Nephron (organoid): Measurements from ENCODE around the gene ABCF1.

Experiments used
- H3K27ac Mint-ChIP-seq, 3 experiments: 2 replicates each; pipeline ENCODE4 v1.8.0; 2020; ENCODE audit warnings: mixed read lengths in 3 of 3, mild to moderate bottlenecking in 2 of 3, moderate library complexity in 1 of 3
- H3K27me3 Mint-ChIP-seq: 2 replicates; pipeline ENCODE4 v1.8.0; 2021; ENCODE audit warnings: low read depth, mild to moderate bottlenecking, moderate library complexity, mixed read lengths
- H3K36me3 Mint-ChIP-seq: 2 replicates; pipeline ENCODE4 v1.8.0; 2020; ENCODE audit warnings: low read depth, mixed read lengths
- H3K4me1 Mint-ChIP-seq: 2 replicates; pipeline ENCODE4 v1.8.0; 2020; ENCODE audit warnings: mixed read lengths
- H3K4me3 Mint-ChIP-seq, 3 experiments: 2 replicates each; pipeline ENCODE4 v1.8.0; 2020; ENCODE audit warnings: mild to moderate bottlenecking in 3 of 3, mixed read lengths in 3 of 3, moderate library complexity in 2 of 3
- H3K9me3 Mint-ChIP-seq: 2 replicates; pipeline ENCODE4 v1.8.0; 2020; ENCODE audit warnings: mixed read lengths
- TF ChIP-seq, protein P1 (sequence below), 3 experiments: fragments of 200-600 bp; sonication (generic); IDR thresholded peaks; one replicate each; pipeline ENCODE4 v1.5.0; 2021; ENCODE audit warnings: antibody characterized with exemption in 3 of 3; ENCODE audit not compliant: unreplicated experiment in 3 of 3

The ABCF1 gene

GRCh38 chr6:30564114-30564513 lies 7.1 kb upstream of the ABCF1 start:
- peaks cover 35% of the 10 kb centered on the region for H3K36me3 Mint-ChIP-seq
- no peaks in the 10 kb centered on the region for H3K9me3 Mint-ChIP-seq
- H3K27ac Mint-ChIP-seq, result no peak overlapping the region
- no peaks in the 10 kb centered on the region for H3K27me3 Mint-ChIP-seq
- TF ChIP-seq, protein P1, sequence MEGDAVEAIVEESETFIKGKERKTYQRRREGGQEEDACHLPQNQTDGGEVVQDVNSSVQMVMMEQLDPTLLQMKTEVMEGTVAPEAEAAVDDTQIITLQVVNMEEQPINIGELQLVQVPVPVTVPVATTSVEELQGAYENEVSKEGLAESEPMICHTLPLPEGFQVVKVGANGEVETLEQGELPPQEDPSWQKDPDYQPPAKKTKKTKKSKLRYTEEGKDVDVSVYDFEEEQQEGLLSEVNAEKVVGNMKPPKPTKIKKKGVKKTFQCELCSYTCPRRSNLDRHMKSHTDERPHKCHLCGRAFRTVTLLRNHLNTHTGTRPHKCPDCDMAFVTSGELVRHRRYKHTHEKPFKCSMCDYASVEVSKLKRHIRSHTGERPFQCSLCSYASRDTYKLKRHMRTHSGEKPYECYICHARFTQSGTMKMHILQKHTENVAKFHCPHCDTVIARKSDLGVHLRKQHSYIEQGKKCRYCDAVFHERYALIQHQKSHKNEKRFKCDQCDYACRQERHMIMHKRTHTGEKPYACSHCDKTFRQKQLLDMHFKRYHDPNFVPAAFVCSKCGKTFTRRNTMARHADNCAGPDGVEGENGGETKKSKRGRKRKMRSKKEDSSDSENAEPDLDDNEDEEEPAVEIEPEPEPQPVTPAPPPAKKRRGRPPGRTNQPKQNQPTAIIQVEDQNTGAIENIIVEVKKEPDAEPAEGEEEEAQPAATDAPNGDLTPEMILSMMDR (IDR thresholded peaks at IDR 0.05; ENCODE audit: unreplicated experiment in 3 of 3), result no peak
- H3K4me1 Mint-ChIP-seq, result peaks cover 5% of the 10 kb centered on the region
- H3K4me3 Mint-ChIP-seq, result no peak overlapping the region

GRCh38 chr6:30565772-30566171 lies 5.5 kb upstream of the ABCF1 start:
- Mint-ChIP-seq H3K27me3 (no peaks in the 10 kb centered on the region), H3K4me1 (peaks cover 12% of the 10 kb centered on the region), H3K9me3 (no peaks in the 10 kb centered on the region), H3K27ac (no peak overlapping the region), H3K36me3 (peaks cover 25% of the 10 kb centered on the region), H3K4me3 (no peak overlapping the region)
- TF ChIP-seq, protein P1 (IDR thresholded peaks at IDR 0.05; ENCODE audit: unreplicated experiment in 3 of 3), result no peak

DNA sequence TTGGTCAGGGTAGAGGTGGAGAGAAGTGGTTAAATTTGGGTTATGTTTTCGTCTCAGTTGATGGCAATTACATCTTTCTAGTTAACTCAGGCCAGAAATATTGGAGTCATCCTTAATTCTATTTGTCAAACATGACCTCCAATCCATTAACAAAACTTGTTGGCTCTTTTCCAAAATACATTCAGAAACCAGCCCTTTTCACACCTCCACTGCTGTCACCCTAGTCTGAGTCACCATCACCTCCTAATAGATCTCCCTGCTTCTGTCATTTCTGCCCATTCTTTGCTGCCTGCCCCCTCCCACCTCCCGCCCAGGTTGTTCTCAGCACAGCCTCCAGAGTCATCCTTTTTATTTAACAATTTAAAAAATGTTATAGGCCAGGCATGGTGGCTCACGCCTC lies 3.0 kb upstream of the ABCF1 start:
- H3K9me3 Mint-ChIP-seq, result no peaks in the 10 kb centered on the region
- peak overlapping the region in 2 of 3 experiments; percentile 55 to 64 for H3K4me3 Mint-ChIP-seq
- TF ChIP-seq, protein P1 (IDR thresholded peaks at IDR 0.05; ENCODE audit: unreplicated experiment in 3 of 3), result no peak
- no peak overlapping the region for H3K27ac Mint-ChIP-seq
- H3K4me1 Mint-ChIP-seq, result peaks cover 36% of the 10 kb centered on the region
- H3K36me3 Mint-ChIP-seq, result peaks cover 9% of the 10 kb centered on the region
- H3K27me3 Mint-ChIP-seq, result no peaks in the 10 kb centered on the region

GRCh38 chr6:30570263-30570662 lies 979 bp upstream of the ABCF1 start:
- no peaks in the 10 kb centered on the region for H3K9me3 Mint-ChIP-seq
- H3K27ac Mint-ChIP-seq, result peak overlapping the region in 2 of 3 experiments; percentile 72 to 81
- H3K36me3 Mint-ChIP-seq, result peaks cover 6% of the 10 kb centered on the region
- peaks cover 42% of the 10 kb centered on the region for H3K4me1 Mint-ChIP-seq
- H3K4me3 Mint-ChIP-seq, result peak overlapping the region; percentile 93 to 99 (median 97)
- TF ChIP-seq, protein P1 (IDR thresholded peaks at IDR 0.05; ENCODE audit: unreplicated experiment in 3 of 3), result no peak
- H3K27me3 Mint-ChIP-seq, result no peaks in the 10 kb centered on the region

GRCh38 chr6:30570740-30571074 lies 535 bp upstream of the ABCF1 start:
- H3K27ac Mint-ChIP-seq, result peak overlapping the region; percentile 81 to 98 (median 94)

GRCh38 chr6:30571762-30572082 lies 480 bp downstream of the ABCF1 start:
- H3K27ac Mint-ChIP-seq, result peak overlapping the region; percentile 81 to 98 (median 94)
- peak overlapping the region; percentile 93 to 99 (median 97) for H3K4me3 Mint-ChIP-seq
- H3K36me3 Mint-ChIP-seq, result peaks cover 10% of the 10 kb centered on the region
- TF ChIP-seq, protein P1 (IDR thresholded peaks at IDR 0.05; ENCODE audit: unreplicated experiment in 3 of 3), result no peak
- no peaks in the 10 kb centered on the region for H3K9me3 Mint-ChIP-seq
- no peaks in the 10 kb centered on the region for H3K27me3 Mint-ChIP-seq
- peaks cover 42% of the 10 kb centered on the region for H3K4me1 Mint-ChIP-seq

More at GRCh38 chr6:30570740-30571074, 535 bp upstream of the ABCF1 start:
- Mint-ChIP-seq H3K4me3 (peak overlapping the region; percentile 93 to 99 (median 97)), H3K36me3 (peaks cover 6% of the 10 kb centered on the region), H3K27me3 (no peaks in the 10 kb centered on the region), H3K4me1 (peaks cover 42% of the 10 kb centered on the region), H3K9me3 (no peaks in the 10 kb centered on the region)
- TF ChIP-seq, protein P1 (IDR thresholded peaks at IDR 0.05; ENCODE audit: unreplicated experiment in 3 of 3), result no peak
